Limb (tissue), 2 donors: ENCODE measurements around the gene CYP19A1.

ENCODE experiments used
- DNase-seq, 2 donors: peaks; one replicate each; pipeline ENCODE4 v3.0.0-alpha.2; 2016; ENCODE audit errors: extremely low spot score in 2 of 2

Gene CYP19A1

GRCh38 chr15:51359981-51360380 is 21.6 kb upstream of the CYP19A1 start:
- no peak for DNase-seq

- no peak for DNase-seq
Observed at GRCh38 chr15:51356983-51357382, 18.6 kb upstream of the CYP19A1 start.

- no peak for DNase-seq
Observed at GRCh38 chr15:51356147-51356546, 17.8 kb upstream of the CYP19A1 start.

GRCh38 chr15:51355096-51355495 is 16.7 kb upstream of the CYP19A1 start:
- DNase-seq = no peak

GRCh38 chr15:51353976-51354375 is 15.6 kb upstream of the CYP19A1 start:
- DNase-seq = no peak

GRCh38 chr15:51350723-51351122 is 12.3 kb upstream of the CYP19A1 start:
- DNase-seq = no peak

GRCh38 chr15:51349156-51349844 is 10.9 kb upstream of the CYP19A1 start:
- no peak for DNase-seq

- DNase-seq = no peak
Observed at GRCh38 chr15:51348688-51349087, 10.3 kb upstream of the CYP19A1 start.

GRCh38 chr15:51346136-51346535 is 7.7 kb upstream of the CYP19A1 start:
- no peak for DNase-seq

- DNase-seq = no peak
Observed at GRCh38 chr15:51343466-51343865, 5.1 kb upstream of the CYP19A1 start.

- DNase-seq = no peak
Observed at GRCh38 chr15:51342227-51342999, 4.0 kb upstream of the CYP19A1 start.

GRCh38 chr15:51341366-51342226 is 3.2 kb upstream of the CYP19A1 start, which contains the start of gene GLDN:
GLDN (plus strand) TSS chr15:51341655; CDS start chr15:51341685, 30 bp downstream.
- DNase-seq = peak in 1 of 2 donors; percentile 57

- no peak for DNase-seq
Observed at GRCh38 chr15:51335538-51336410, 2.6 kb downstream of the CYP19A1 start.

GRCh38 chr15:51335087-51335486 is 3.3 kb downstream of the CYP19A1 start:
- no peak for DNase-seq

GRCh38 chr15:51334011-51334451 is 4.4 kb downstream of the CYP19A1 start:
- DNase-seq = no peak

GRCh38 chr15:51333571-51333970 is 4.8 kb downstream of the CYP19A1 start:
- DNase-seq = no peak

GRCh38 chr15:51332206-51333147 is 5.9 kb downstream of the CYP19A1 start:
- DNase-seq = no peak

- DNase-seq = no peak
Observed at GRCh38 chr15:51331141-51331540, 7.3 kb downstream of the CYP19A1 start.

- no peak for DNase-seq
Observed at GRCh38 chr15:51328926-51329325, 9.5 kb downstream of the CYP19A1 start.

- no peak for DNase-seq
Observed at GRCh38 chr15:51327081-51327480, 11.3 kb downstream of the CYP19A1 start.
